Kidney (tissue), 14 donors: Measurements from ENCODE around the gene PLA2G15. TPM values are rescaled to one million over a fixed set of nuclear protein-coding genes. Genes with fewer than 3 reads are reported as not detected.

Source experiments
- DNase-seq, 5 donors: peaks; one replicate each; pipeline ENCODE4 v3.0.0-alpha.2; 2013 to 2020
- FAIRE-seq: peaks from 2 replicates; lab custom pipeline; 2012; peaks lifted over from hg19 to GRCh38; lab: Jason Lieb, UNC
- H3K27ac ChIP-seq, 2 donors: one replicate each; pipeline ENCODE4 v1.7.0; 2013; ENCODE audit warnings: low read depth in 2 of 2, low read length in 2 of 2, inconsistent platforms in 1 of 2
- H3K27me3 ChIP-seq: one replicate; pipeline ENCODE4 v1.7.1; 2013; ENCODE audit warnings: low read length, inconsistent platforms; ENCODE audit not compliant: control insufficient read depth, insufficient read depth
- H3K36me3 ChIP-seq, 3 donors: one replicate each; pipeline versions ENCODE4 v1.7.0 to v1.7.1; 2013; ENCODE audit warnings: low read length in 3 of 3, control low read depth in 1 of 3, inconsistent platforms in 1 of 3; ENCODE audit not compliant: insufficient read depth in 3 of 3, control insufficient read depth in 2 of 3
- H3K4me1 ChIP-seq, 3 donors: one replicate each; pipeline versions ENCODE4 v1.7.0 to v1.7.1; 2013; ENCODE audit warnings: low read length in 3 of 3, inconsistent platforms in 1 of 3, low read depth in 1 of 3; ENCODE audit not compliant: control insufficient read depth in 2 of 3, insufficient read depth in 2 of 3
- H3K4me3 ChIP-seq, 3 donors: one replicate each; pipeline versions ENCODE4 v1.7.0 to v1.8.1; 2013; ENCODE audit warnings: low read length in 3 of 3, control low read depth in 1 of 3, inconsistent platforms in 1 of 3
- H3K9ac ChIP-seq, 3 donors: one replicate each; pipeline versions ENCODE4 v1.7.0 to v1.7.1; 2013; ENCODE audit warnings: low read length in 3 of 3, control low read depth in 1 of 3, inconsistent platforms in 1 of 3
- H3K9me3 ChIP-seq, 3 donors: one replicate each; pipeline versions ENCODE4 v1.7.0 to v1.7.1; 2013; ENCODE audit warnings: low read length in 3 of 3, control low read depth in 1 of 3, inconsistent platforms in 1 of 3; ENCODE audit not compliant: control insufficient read depth in 2 of 3, insufficient read depth in 1 of 3
- intact Hi-C: fragments of 100-400 bp; cut with DNase I; formaldehyde crosslinking; loops from one replicate; pipeline ENCODE4 v1.11.1; 2022
- polyA plus RNA-seq: library from polyadenylated mRNA; stranded (reverse); fragments of 350-450 nt; fragmentation: Illumina TruSeq; extraction: RNeasy Lipid Tissue Mini Kit (QIAGEN cat#74804); gene quantifications from one replicate; pipeline ENCODE4 v1.2.3, GENCODE V29; 2014; ENCODE audit warnings: low read depth, low replicate concordance; ENCODE audit not compliant: insufficient read depth
- total RNA-seq: library from RNA; stranded (reverse); fragmentation: NEBNext Ultra II Directional; extraction: Animal tissue kit (Norgen Biotek cat#: 25700); gene quantifications from one replicate; pipeline ENCODE4 v1.2.1, GENCODE V29; 2021
- TF ChIP-seq, protein P1 (sequence below): IDR thresholded peaks from 3 replicates; pipeline ENCODE4 v1.5.1; 2012; ENCODE audit warnings: mild to moderate bottlenecking, moderate library complexity, borderline replicate concordance; ENCODE audit not compliant: insufficient read depth; ENCODE audit errors: extremely low read depth
- donor health status: control.
- donor health status: control.
- donor health status: control.
- donor health status: control.
- donor health status: control.
- donor health status: DM: yes; HTN: yes; CAD: no.
- donor health status: Normal renal cell carcinoma (clear cell type).

Gene PLA2G15
- total and polyA plus RNA-seq, 2 donors from 2014 or later, result 35.1 to 44.4 TPM

DNA sequence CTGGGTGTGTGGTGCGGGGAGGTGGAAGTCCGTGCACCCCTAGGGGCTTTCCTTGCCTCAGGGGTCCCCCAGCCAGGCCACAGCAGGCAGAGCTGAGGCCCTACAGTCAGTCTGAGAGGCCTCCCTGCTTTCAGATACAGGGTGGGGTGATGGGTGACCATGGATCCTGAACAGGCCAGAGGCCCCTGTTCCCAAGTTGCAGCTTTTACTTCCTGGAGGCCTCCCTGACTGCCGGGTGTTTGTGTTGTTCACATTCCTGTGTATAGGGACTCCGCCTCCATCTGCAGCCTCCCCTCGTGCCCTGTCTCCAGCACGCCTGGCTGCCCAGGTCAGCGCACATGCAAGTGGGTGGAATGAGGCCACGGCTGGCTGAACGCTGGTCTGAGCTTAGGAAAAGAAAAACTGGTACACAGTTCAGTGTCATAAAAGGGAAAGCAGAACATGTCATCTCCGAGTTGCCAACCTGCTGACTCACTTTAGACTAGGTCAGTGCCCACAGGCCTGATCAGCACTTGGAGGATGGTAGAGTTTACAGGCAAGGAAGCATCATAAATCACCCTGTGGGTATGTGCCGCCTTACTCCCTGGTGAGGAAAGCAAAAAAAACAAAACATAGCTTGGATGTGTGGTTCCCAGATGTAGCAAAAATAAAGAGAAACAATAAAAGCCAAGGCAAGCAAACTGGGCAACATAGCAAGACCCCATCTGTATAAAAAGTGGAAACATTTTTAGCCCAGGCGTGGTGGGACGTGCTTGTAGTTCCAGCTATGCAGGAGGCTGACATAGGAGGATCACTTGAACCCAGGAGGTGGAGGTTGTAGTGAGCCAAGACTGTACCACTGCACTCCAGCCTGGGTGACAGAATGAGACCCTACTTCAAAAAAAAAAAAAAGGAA lies 13.0 kb downstream of the PLA2G15 start:
- DNase-seq (peak; percentile 94 to 96 (median 96)), FAIRE-seq (peak; percentile 60)
- Histone ChIP-seq H3K4me3 (peak overlapping the region in 2 of 3 donors; percentile 10 to 13), H3K27ac (peak overlapping the region; percentile 90 to 93), H3K9me3 (no peaks in the 10 kb centered on the region), H3K9ac (peak overlapping the region in 2 of 3 donors; percentile 55 to 57), H3K36me3 (peaks cover 0 to 32% (median 16%) of the 10 kb centered on the region in 3 donors), H3K27me3 (no peaks in the 10 kb centered on the region), H3K4me1 (peaks cover 5 to 31% (median 28%) of the 10 kb centered on the region in 3 donors)
- intact Hi-C loops, result no loop called here
- TF ChIP-seq, protein P1, sequence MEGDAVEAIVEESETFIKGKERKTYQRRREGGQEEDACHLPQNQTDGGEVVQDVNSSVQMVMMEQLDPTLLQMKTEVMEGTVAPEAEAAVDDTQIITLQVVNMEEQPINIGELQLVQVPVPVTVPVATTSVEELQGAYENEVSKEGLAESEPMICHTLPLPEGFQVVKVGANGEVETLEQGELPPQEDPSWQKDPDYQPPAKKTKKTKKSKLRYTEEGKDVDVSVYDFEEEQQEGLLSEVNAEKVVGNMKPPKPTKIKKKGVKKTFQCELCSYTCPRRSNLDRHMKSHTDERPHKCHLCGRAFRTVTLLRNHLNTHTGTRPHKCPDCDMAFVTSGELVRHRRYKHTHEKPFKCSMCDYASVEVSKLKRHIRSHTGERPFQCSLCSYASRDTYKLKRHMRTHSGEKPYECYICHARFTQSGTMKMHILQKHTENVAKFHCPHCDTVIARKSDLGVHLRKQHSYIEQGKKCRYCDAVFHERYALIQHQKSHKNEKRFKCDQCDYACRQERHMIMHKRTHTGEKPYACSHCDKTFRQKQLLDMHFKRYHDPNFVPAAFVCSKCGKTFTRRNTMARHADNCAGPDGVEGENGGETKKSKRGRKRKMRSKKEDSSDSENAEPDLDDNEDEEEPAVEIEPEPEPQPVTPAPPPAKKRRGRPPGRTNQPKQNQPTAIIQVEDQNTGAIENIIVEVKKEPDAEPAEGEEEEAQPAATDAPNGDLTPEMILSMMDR, result no peak

DNA sequence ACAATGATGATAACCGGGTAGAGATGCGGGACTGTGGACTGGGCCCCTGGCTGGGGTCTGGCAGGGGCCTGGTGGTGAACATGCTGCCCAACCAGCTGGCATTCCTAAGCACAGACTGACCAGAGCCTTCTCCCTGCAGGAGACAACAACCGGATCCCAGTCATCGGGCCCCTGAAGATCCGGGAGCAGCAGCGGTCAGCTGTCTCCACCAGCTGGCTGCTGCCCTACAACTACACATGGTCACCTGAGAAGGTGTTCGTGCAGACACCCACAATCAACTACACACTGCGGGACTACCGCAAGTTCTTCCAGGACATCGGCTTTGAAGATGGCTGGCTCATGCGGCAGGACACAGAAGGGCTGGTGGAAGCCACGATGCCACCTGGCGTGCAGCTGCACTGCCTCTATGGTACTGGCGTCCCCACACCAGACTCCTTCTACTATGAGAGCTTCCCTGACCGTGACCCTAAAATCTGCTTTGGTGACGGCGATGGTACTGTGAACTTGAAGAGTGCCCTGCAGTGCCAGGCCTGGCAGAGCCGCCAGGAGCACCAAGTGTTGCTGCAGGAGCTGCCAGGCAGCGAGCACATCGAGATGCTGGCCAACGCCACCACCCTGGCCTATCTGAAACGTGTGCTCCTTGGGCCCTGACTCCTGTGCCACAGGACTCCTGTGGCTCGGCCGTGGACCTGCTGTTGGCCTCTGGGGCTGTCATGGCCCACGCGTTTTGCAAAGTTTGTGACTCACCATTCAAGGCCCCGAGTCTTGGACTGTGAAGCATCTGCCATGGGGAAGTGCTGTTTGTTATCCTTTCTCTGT lies 14.0 kb downstream of the PLA2G15 start:
- FAIRE-seq, result no peak
- TF ChIP-seq, protein P1, result no peak
- intact Hi-C loops, result no loop called here
- Histone ChIP-seq H3K36me3 (peaks cover 0 to 27% (median 15%) of the 10 kb centered on the region in 3 donors), H3K4me3 (no peak overlapping the region), H3K27ac (peak overlapping the region; percentile 90 to 93), H3K9me3 (no peaks in the 10 kb centered on the region), H3K9ac (peak overlapping the region in 1 of 3 donors; percentile 55), H3K27me3 (no peaks in the 10 kb centered on the region), H3K4me1 (peaks cover 5 to 37% (median 28%) of the 10 kb centered on the region in 3 donors)
- peak in 1 of 5 donors; percentile 38 for DNase-seq

DNA sequence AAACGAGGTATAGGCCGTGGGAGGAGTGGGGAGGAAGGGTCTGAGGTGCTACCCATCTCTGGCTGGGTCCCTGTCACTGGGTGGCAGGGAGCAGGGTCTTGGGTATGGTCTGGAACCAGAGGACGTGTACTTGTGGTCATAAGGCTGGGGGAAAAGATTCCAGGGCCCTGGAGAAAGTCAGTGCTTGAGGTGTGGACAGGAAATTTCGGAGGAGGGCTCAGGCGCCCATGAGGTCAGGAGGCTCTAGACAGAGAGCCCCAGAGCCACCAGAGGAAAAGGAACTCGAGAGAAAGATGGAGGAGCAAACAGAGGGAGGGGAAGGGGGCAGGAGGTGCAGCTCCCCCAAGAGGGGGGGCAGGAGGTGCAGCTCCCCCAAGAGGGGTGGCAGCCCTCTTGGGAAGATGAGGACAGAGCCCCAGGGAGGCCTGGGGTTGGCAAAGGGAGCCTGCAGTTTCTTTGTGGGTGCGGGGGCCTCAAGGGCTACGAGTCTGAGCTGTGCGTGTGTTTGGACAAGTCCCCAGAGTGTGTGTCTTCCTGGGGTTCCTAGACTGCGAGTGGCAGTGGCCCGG lies 18.5 kb downstream of the PLA2G15 start:
- H3K9ac ChIP-seq, result peak overlapping the region in 2 of 3 donors; percentile 14 to 74
- peak overlapping the region; percentile 92 to 96 for H3K27ac ChIP-seq
- peaks cover 0 to 30% (median 21%) of the 10 kb centered on the region in 3 donors for H3K4me1 ChIP-seq

More for the DNA sequence above, 18.5 kb downstream of the PLA2G15 start:
- TF ChIP-seq, protein P1, result no peak
- Histone ChIP-seq H3K27me3 (no peaks in the 10 kb centered on the region), H3K9me3 (no peaks in the 10 kb centered on the region), H3K36me3 (peaks cover 0 to 15% (median 6%) of the 10 kb centered on the region in 3 donors), H3K4me3 (peak overlapping the region in 1 of 3 donors; percentile 77)
- intact Hi-C loops, result loop anchor here (10.0 kb wide), 1 partner anchor 51 kb away; the partner anchor contains the start of genes PRMT7 and SLC7A6OS
- DNase-seq (no peak), FAIRE-seq (no peak)
